Muscle of leg (tissue), 16 donors: ENCODE measurements around the gene NBPF8. TPM values are rescaled to one million over a fixed set of nuclear protein-coding genes. Genes with fewer than 3 reads are reported as not detected.
"Not testable (repeated sequence)": the region's sequence is repeated elsewhere in the genome, so short reads cannot be mapped to it uniquely, and the experiment has no call there.

Experiments
- DNase-seq: peaks from one replicate; pipeline ENCODE4 v3.0.0; 2013
- H3K27ac ChIP-seq: one replicate; pipeline ENCODE4 v1.5.1; 2013; ENCODE audit warnings: mild to moderate bottlenecking, low read length, control low read depth
- H3K27me3 ChIP-seq: one replicate; pipeline ENCODE4 v1.6.1; 2013; ENCODE audit warnings: low read length; ENCODE audit not compliant: control insufficient read depth, insufficient read depth
- H3K36me3 ChIP-seq: one replicate; pipeline ENCODE4 v1.6.1; 2013; ENCODE audit warnings: low read length; ENCODE audit not compliant: control insufficient read depth, insufficient read depth
- H3K4me1 ChIP-seq: one replicate; pipeline ENCODE4 v1.6.1; 2013; ENCODE audit warnings: low read length; ENCODE audit not compliant: control insufficient read depth, insufficient read depth
- H3K4me3 ChIP-seq: one replicate; pipeline ENCODE4 v1.5.1; 2013; ENCODE audit warnings: low read length, control low read depth
- H3K9me3 ChIP-seq: replicated peaks from 2 replicates; pipeline ENCODE4 v1.6.1; 2013; ENCODE audit warnings: low read depth, low read length; ENCODE audit not compliant: control insufficient read depth
- WGBS: methylation state at CpG from one replicate; pipeline ENCODE4 v1.1.5; 2013; ENCODE audit warnings: missing lambda C conversion rate; ENCODE audit not compliant: insufficient coverage; 5-methylcytosine and 5-hydroxymethylcytosine counted together
- long read RNA-seq, 11 donors: transcript quantifications; one replicate each; lab custom pipeline, GENCODE V29; 2026
- polyA plus RNA-seq, 8 donors: library from polyadenylated mRNA; unstranded; fragments of 120-200 nt; gene quantifications; one replicate each; pipeline versions ENCODE4 v1.2.1 to v1.2.3, GENCODE V29; 2013; ENCODE audit warnings: inconsistent platforms in 1 of 8, low replicate concordance in 1 of 8; ENCODE audit not compliant: insufficient read length in 8 of 8, insufficient read depth in 1 of 8
- total RNA-seq: library from RNA; stranded (reverse); fragments of 120-200 nt; gene quantifications from one replicate; pipeline ENCODE4 v1.2.4, GENCODE V29; 2013

The NBPF8 gene, protein sequence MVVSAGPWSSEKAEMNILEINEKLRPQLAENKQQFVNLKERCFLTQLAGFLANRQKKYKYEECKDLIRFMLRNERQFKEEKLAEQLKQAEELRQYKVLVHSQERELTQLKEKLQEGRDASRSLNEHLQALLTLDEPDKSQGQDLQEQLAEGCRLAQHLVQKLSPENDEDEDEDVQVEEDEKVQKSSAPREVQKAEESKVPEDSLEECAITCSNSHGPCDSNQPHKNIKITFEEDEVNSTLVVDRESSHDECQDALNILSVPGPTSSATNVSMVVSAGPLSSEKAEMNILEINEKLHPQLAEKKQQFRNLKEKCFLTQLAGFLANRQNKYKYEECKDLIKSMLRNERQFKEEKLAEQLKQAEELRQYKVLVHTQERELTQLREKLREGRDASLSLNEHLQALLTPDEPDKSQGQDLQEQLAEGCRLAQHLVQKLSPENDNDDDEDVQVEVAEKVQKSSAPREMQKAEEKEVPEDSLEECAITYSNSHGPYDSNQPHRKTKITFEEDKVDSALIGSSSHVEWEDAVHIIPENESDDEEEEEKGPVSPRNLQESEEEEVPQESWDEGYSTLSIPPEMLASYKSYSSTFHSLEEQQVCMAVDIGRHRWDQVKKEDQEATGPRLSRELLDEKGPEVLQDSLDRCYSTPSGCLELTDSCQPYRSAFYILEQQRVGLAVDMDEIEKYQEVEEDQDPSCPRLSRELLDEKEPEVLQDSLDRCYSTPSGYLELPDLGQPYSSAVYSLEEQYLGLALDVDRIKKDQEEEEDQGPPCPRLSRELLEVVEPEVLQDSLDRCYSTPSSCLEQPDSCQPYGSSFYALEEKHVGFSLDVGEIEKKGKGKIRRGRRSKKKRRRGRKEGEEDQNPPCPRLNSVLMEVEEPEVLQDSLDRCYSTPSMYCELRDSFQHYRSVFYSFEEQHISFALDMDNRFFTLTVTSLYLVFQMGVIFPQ
- total RNA-seq = 15.2 TPM
- 10 to 100 TPM in 4 of 8 donors, 1 to 10 TPM in 4; 7.7 to 15.4 (median 10.3) TPM for polyA plus RNA-seq
- long read RNA-seq, donor 1 = 0 reads
- long read RNA-seq, donor 2 = 0 reads
- long read RNA-seq, donor 3, partial matches to known transcripts = 143 of 143 reads
- long read RNA-seq, donor 3, other reads (novel, unspliced or antisense) = 0 of 143 reads
- long read RNA-seq, donor 4 = 0 reads
- long read RNA-seq, donor 5, partial matches to known transcripts = 30 of 30 reads
- long read RNA-seq, donor 5, other reads (novel, unspliced or antisense) = 0 of 30 reads
- long read RNA-seq, donor 6 = 0 reads
- long read RNA-seq, donor 7 = 0 reads
- long read RNA-seq, donor 8, partial matches to known transcripts = 6 of 6 reads
- long read RNA-seq, donor 8, other reads (novel, unspliced or antisense) = 0 of 6 reads
- long read RNA-seq, donor 9 = 0 reads
- long read RNA-seq, donor 10, partial matches to known transcripts = 51 of 51 reads
- long read RNA-seq, donor 10, other reads (novel, unspliced or antisense) = 0 of 51 reads
- long read RNA-seq, donor 11 = 0 reads

DNA sequence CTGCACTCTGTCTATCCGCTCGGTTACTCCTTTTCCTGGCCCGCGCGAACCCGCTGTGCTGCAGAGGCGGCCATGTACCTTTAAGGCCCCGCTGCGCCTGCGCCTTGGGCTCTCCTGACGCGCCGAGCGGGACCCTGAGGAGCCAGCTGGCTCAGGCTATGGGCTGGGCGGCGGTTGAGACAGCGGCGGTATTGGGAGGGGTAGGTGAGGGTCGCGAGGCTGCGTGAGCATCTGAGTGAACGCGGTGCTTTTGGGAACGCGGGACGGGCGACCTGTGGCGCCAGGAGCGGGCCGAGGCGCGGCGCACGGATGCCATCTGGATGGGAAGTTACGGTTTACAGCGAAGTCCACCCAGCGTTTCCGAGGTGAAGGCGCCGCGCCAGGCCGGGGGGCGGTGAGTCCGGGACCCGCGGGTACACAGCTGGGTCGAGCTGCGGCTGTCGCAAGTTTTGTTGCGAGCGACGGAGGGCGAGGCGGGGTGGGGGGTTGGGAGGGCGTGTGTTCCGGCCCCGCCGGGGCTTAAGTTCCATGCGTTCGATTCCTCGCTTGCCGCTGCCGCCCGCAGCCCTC is at the start of gene NBPF8:
NBPF8 (plus strand) TSS at position 125 of the 570 bp plus-strand sequence. CDS start 21,488 bp downstream, outside the sequence.
- Histone ChIP-seq H3K4me3 (peak within 1 kb of the TSS; percentile 46), H3K27ac (peak within 1 kb of the TSS; percentile 47)
- H3K4me1 ChIP-seq, H3K27me3 ChIP-seq, H3K9me3 ChIP-seq, H3K36me3 ChIP-seq: not testable (repeated sequence)
- DNase-seq = peak; percentile 90
- no CpG with 5 or more reads among the region's 64 CpGs for WGBS

DNA sequence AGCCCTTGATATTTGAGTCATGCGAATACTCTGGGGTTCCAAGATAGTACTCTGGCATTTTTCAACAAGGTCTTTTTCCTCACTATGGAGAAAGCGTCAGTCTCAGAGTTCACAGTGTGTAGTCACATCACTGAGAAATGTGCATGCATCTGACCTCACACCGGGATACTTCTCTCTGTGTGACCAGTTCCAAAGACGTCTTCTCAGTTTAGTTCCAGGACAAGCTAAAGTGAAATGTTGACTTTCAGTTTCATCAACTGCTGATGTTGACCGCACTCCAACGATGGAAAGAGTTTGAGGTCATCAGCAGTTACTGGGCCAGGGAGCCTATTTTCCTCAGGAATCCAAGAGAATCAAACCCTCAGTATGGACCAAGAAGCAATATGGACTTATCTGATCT is 47.1 kb upstream of the NBPF8 start:
- not testable (repeated sequence) for H3K36me3 ChIP-seq, H3K27me3 ChIP-seq, H3K9me3 ChIP-seq, H3K4me3 ChIP-seq, H3K27ac ChIP-seq, H3K4me1 ChIP-seq
- peak; percentile 0 for DNase-seq
- no CpG with 5 or more reads among the region's 6 CpGs for WGBS

DNA sequence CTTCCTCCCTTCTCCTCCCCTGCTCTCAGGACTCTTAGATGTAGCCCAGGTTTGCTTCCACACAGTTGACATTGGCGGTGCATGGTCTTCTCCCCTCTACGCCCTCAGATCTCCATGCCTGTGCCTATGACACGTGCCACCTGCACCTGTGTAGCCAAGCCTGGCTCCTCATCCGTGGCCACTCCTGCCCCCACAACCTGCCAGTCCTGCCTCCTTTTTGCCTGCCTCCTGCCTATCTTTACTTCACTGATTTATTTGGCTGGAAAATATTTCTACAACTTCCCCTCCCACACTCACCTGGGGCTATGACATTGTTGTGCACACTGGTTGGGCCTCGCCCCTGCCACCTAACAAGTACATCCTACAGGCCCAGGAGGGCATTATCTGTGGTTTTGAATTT is 28.2 kb upstream of the NBPF8 start:
- not testable (repeated sequence) for DNase-seq, H3K4me3 ChIP-seq, H3K36me3 ChIP-seq, H3K4me1 ChIP-seq, H3K27ac ChIP-seq, H3K27me3 ChIP-seq, H3K9me3 ChIP-seq
- WGBS = 87% methylated on average over 4 of the region's 5 CpGs

DNA sequence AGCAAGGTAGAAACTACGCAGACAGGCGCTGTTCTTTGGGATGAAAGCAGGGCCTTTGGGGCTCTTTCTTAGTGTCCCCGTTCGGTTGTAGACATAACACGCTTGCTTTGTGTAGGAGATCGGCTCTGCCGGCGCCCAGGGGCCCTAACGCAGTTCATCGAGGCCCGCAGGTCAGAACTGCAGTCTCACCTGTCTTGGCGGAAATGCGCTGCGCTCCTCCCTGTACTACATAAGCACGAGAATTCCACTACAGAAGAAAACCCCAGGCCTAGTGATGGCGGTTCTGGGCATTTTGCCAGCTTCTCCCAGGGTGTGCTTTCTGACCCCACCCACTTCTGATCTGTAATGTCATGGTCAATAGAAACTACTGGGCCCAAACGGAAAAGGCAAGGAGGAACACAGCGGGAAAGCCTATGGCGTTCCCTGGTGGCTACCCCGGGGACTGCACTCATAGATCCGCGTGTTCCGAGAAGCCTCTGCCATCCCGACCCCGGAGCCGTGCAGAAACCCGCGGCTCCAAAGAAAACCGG is 26.2 kb upstream of the NBPF8 start:
- not testable (repeated sequence) for H3K27me3 ChIP-seq, H3K36me3 ChIP-seq, H3K4me3 ChIP-seq, H3K9me3 ChIP-seq, H3K27ac ChIP-seq, H3K4me1 ChIP-seq
- WGBS = no CpG with 5 or more reads among the region's 29 CpGs
- peak; percentile 71 for DNase-seq

DNA sequence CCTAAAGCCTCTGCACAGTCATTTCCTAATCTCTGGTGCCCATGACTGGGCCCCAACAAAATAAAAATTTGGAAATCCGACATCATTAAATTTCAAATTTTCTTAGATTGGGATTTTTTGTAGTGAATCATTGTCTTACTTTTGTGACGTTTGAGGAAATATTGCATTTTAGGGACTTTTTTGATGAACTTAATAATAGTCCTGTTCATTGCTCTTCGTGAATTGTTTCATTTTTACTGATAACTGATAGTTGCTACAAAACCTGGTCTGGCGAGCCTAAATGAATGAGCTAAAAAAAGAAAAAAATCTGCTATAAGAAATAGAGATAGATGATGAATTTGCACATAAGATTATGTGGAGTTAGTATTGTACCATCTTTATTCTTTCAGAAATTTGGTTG is 23.5 kb upstream of the NBPF8 start:
- WGBS = no CpG with 5 or more reads among the region's 4 CpGs

DNA sequence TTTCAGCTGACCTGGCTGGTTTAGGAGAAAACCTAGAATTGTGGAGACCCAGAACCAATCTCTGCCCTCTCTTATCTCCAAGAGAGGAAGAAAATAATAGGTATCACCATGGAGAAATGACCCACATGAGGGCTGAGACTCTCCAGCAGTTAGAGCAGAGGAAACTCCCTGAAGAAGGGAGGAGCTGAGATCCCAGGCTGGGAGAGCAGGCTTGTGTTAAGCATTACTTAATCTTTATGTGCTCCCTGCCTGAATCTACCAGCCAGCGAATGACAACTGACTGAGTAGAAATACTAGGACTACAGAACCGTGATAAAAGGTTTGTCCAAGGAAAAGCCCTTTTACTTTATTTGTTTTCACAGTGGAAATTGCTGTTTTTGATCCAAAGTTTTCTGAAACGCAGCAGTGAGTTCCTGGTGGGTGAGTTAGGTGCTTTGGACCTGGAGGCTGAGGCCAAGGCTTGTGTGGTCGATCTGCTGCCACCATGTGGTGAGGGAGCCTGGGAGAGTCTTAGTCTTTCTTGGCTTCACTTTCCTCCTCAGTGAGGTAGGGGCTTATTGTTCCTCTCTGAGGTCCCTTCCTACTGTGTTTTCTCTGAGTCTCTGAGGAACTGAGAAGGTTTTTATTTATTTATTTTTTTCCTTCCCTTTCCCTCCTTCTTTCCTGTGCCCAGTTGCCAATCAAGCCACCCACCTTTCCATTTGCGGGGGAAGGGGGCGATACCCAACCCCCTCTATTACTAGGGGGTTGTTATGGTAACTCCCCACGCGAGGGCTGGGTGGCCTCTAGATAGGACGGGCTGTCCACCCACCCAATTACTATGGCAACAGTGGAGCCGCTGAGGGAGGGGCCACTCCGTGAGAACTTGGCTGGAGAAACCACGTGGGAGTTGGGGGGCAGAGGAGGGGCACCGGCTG is 21.3 kb upstream of the NBPF8 start:
- WGBS = no CpG with 5 or more reads among the region's 13 CpGs
- peak; percentile 0 for DNase-seq
- not testable (repeated sequence) for H3K27ac ChIP-seq, H3K36me3 ChIP-seq, H3K9me3 ChIP-seq, H3K4me3 ChIP-seq, H3K4me1 ChIP-seq, H3K27me3 ChIP-seq

More for the DNA sequence above, 23.5 kb upstream of the NBPF8 start:
- H3K9me3 ChIP-seq, H3K27me3 ChIP-seq, H3K4me1 ChIP-seq, H3K36me3 ChIP-seq, H3K27ac ChIP-seq, DNase-seq, H3K4me3 ChIP-seq: not testable (repeated sequence)

DNA sequence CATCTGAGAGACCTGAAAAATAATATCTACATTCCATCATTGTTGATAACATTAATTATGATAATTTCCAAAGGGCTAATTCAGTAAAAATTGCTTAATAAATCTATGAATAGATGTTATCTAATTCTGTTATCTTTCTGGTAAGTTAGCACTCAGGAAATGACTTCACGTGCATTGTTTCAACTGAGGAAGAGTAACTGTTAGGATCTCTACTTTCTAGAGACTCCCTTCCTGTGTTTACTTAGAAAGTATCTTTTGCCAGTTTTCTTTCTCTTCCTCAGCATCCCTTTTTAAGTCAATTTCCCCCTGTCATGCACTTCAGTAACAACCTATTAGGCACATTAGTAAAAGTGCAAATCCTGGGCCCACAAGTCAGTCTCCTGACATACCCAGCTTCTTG is 9.5 kb upstream of the NBPF8 start:
- not testable (repeated sequence) for H3K4me3 ChIP-seq, H3K9me3 ChIP-seq, H3K4me1 ChIP-seq, H3K27me3 ChIP-seq, H3K27ac ChIP-seq, H3K36me3 ChIP-seq, DNase-seq
- no CpG with 5 or more reads among the region's 1 CpG for WGBS

DNA sequence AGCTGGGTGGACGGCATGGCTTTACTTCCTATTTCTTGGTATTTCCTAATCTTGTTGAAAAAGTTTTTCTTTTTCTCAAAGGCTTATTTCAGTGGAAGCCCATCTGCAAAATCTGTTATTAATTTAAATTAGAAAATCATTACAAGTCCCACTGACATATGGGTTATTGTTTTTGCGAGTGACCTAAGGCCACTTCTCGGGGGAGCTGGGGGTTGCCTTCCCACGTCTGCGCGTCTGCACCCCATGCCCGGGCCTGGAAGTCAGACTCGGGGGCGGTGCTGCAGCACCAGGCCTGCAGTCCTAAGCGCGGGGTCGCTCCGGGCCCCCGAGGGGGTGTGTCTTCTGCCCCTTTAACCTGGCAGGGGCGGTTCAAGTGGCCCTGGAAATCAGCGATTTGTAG is 384 bp upstream of the NBPF8 start:
- DNase-seq = peak; percentile 28
- not testable (repeated sequence) for H3K36me3 ChIP-seq, H3K9me3 ChIP-seq, H3K27me3 ChIP-seq, H3K4me1 ChIP-seq, H3K27ac ChIP-seq
- H3K4me3 ChIP-seq = peak overlapping the region; percentile 46
- no CpG with 5 or more reads among the region's 16 CpGs for WGBS
